Stomach (tissue), 4 donors: ENCODE data around the gene SHLD1.

Experiments
- POLR2A ChIP-seq, 4 donors: fragments of 450-650 bp; IDR thresholded peaks; one replicate each; pipeline ENCODE4 v1.6.1; 2016; ENCODE audit warnings: antibody characterized with exemption in 4 of 4, control low read depth in 2 of 4, mild to moderate bottlenecking in 1 of 4, moderate library complexity in 1 of 4
- POLR2AphosphoS5 ChIP-seq, 3 donors: sonication (generic); formaldehyde crosslinking; IDR thresholded peaks; one replicate each; pipeline ENCODE4 v1.6.1; 2016; ENCODE audit warnings: antibody characterized with exemption in 3 of 3
- TF ChIP-seq, protein P1 (sequence below), 7 experiments: fragments of 450-650 bp in 4 of 7; fragments of 200-600 bp in 3 of 7; sonication (generic) in 3 of 7; IDR thresholded peaks; one replicate each; pipeline ENCODE4 v1.5.1; 2016 to 2019; ENCODE audit warnings: antibody characterized with exemption in 7 of 7, control low read depth in 2 of 7, mild to moderate bottlenecking in 1 of 7

DNA sequence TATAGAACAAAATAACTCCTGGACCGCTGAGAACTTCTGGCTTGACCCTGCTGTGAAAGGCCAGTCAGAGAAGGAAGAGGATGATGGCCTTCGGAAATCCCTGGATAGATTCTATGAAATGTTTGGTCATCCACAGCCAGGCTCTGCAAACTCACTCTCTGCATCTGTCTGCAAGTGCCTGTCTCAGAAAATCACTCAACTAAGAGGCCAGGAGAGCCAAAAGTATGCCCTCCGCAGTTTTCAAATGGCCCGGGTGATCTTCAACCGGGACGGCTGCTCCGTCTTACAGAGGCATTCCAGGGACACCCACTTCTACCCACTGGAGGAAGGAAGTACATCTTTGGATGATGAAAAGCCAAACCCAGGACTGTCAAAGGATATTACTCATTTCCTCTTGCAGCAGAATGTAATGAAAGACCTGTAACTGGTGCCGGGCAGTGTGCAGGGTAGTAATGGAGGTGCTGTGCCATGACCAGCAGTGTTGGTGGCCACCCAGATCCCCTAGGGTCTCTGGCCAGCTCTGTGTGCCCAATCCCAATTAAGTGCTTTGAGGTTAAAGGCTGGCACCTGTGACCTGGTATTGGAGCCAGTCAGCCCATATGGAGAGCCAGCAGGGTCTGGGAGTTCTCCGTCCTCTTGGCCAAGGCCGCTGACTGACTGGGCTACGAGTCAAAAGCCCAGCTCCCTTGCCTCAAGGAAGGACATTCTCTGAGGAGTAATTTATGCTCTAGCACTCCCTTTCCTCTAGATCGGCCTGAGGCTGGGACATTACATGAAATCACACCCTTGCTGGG is 113.0 kb downstream of the SHLD1 start:
- TF ChIP-seq, protein P1, sequence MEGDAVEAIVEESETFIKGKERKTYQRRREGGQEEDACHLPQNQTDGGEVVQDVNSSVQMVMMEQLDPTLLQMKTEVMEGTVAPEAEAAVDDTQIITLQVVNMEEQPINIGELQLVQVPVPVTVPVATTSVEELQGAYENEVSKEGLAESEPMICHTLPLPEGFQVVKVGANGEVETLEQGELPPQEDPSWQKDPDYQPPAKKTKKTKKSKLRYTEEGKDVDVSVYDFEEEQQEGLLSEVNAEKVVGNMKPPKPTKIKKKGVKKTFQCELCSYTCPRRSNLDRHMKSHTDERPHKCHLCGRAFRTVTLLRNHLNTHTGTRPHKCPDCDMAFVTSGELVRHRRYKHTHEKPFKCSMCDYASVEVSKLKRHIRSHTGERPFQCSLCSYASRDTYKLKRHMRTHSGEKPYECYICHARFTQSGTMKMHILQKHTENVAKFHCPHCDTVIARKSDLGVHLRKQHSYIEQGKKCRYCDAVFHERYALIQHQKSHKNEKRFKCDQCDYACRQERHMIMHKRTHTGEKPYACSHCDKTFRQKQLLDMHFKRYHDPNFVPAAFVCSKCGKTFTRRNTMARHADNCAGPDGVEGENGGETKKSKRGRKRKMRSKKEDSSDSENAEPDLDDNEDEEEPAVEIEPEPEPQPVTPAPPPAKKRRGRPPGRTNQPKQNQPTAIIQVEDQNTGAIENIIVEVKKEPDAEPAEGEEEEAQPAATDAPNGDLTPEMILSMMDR (IDR thresholded peaks at IDR 0.05), result no peak
- no peak for TF ChIP-seq POLR2A (IDR thresholded peaks at IDR 0.05)
- no peak for TF ChIP-seq POLR2AphosphoS5 (IDR thresholded peaks at IDR 0.05)
